ENCODE results near the gene MOB2. TPM values are rescaled to one million over a fixed set of nuclear protein-coding genes. Genes with fewer than 3 reads are reported as not detected.

MOB2 gene
- polyA plus RNA-seq, 1 donor from 2014 or later = 42.0 TPM

DNA sequence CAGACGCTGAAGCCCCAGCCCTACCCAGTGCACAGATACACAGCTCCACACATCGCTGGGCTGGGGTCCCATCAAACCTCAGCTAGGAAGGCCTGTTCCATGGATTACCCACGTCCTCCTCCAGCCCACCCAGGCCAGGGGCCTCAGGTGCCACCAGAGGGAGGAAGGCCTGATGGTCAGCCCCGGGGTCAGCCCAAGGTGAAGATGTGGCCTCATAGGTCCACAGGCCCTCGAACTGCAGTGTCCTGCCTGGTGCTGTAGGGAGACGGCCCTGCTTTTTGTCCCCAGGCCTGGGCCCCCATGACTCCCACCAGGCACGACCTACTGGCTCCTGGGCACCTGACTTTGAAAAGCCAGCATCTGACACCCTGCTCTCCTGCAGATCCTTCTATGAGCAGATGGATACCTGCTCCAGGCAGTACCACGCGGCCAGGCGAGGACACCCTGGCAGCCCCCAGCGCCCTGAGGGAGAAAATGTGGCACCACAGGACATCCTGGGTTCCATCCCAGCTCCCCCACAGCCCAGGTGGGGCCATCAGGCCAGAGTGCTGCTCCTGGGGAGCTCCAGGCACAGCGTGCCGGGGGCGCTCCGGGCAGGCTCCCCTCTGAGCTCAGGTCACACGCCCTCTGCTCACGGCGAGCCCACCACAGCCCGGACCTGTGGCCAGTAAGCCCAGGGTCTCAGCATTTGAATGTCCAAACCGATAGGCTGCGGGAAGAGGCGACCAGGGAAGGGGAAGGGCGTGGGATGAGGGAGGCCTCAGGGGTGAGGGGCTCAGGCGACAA lies 15.8 kb upstream of the MOB2 start:
- peaks cover 10 to 19% (median 13%) of the 10 kb centered on the region in 3 donors for H3K4me1 Mint-ChIP-seq
- H3K27ac Mint-ChIP-seq = no peak overlapping the region
- H3K9me3 Mint-ChIP-seq = no peaks in the 10 kb centered on the region
- peaks cover 4% of the 10 kb centered on the region for H3K36me3 Mint-ChIP-seq
- H3K4me3 Mint-ChIP-seq = no peak overlapping the region
- no peaks in the 10 kb centered on the region for H3K27me3 Mint-ChIP-seq

DNA sequence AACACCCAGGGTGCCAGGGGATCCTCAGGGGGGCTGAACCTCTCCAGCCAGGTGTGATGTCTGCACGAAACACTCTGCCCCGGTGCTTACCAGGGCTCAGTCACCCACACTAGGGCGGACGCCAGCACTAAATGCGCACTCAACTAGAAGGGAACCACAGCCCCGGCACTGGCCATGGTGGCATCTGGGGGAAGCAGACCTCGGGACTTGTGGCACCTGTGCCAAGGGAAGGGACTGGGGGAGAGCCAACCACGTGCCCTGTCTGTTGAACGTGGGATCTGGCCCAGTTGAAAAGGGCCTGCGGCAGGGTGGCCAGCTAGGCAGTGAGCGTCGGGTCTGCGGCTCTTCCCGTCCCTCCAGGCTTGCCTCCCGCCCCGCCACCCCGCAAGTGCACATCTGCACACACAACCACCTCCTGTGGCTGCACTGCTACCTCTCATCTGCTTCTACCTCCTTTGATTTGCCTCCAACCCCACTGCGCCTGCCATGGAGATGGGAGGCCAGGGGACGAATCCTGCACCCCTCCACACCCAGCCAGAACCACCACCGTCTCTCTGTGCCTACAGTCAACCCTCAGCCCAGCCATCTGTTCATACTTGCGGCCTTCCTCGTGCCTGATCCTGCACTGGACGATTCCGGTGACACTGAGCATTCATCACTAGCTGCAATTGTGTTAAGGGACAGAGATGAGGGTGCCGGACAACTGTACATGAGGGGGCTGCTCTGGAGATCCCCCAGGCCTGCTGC lies 15.0 kb upstream of the MOB2 start:
- Mint-ChIP-seq H3K4me1 (peaks cover 18 to 25% (median 20%) of the 10 kb centered on the region in 3 donors), H3K9me3 (no peaks in the 10 kb centered on the region), H3K27ac (no peak overlapping the region), H3K36me3 (peaks cover 7% of the 10 kb centered on the region), H3K4me3 (no peak overlapping the region), H3K27me3 (no peaks in the 10 kb centered on the region)

DNA sequence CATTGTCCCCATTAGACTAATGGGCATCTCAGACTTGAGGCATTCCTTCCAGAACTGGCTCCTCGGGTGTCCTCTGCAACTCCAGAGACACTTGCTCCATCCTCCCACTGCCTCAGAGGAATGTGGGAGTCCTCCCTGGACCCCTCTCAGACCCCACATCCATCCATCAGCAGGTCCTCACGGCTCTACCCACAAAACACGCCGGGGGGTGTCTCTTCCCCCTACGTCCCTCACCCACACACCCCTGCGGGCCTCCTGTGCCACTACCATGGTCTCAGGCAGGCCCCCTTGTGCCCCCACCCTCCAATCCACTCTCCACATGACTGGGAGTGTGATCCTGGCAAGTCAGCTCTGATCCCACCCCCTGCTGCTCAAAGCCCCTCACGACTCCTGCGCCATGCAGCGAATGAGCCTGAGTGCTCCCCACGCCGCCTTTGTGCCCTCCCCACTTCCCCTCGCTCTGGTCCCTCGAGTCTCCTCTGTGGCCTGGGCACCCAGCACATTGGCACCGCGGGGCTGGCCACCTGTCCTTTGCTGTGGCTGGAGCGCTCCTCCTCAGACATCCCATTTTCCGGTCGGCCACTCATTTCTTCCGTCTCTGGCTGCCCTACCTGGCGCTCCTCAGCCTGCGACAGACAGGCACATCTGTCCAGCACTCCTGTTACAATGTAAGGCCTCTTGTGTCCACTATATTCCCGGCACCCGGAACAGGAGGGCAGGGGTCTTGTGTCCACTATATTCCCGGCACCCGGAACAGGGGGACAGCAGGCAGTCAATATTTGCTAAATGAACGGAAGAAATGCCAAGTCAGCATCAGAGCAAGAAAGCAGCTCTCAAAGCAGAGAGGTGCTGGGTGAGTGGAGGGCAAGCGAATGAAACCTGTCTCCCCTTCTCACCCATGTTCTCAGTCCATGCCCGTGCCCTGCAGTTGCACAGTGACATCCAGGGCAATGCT lies 14.2 kb upstream of the MOB2 start:
- Mint-ChIP-seq H3K27me3 (no peaks in the 10 kb centered on the region), H3K4me1 (peaks cover 25 to 30% (median 26%) of the 10 kb centered on the region in 3 donors), H3K27ac (no peak overlapping the region), H3K36me3 (peaks cover 14% of the 10 kb centered on the region), H3K4me3 (no peak overlapping the region), H3K9me3 (peaks cover 0 to 5% (median 0%) of the 10 kb centered on the region in 3 donors)

DNA sequence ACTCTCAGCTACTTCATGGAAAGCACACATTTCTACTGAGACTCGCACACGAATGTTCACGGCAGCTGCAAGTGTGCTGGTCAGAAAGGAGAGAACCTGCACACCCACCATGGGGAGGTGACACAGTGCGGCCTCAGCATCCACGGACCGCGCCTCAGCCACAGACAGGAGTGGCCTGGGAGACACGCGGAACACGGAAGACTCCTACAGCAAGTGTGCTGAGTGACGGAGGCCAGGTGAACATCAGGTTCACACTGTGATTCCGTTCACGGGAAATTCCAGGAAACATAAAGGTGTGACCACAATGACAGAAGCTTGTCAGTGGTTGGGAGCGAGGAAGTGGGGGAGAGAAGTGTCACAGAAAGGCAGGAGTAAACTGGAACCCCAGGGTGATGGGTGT lies 13.3 kb upstream of the MOB2 start:
- Mint-ChIP-seq H3K27me3 (no peaks in the 10 kb centered on the region), H3K4me1 (peaks cover 25 to 34% (median 28%) of the 10 kb centered on the region in 3 donors), H3K9me3 (peaks cover 0 to 8% (median 0%) of the 10 kb centered on the region in 3 donors), H3K36me3 (peaks cover 17% of the 10 kb centered on the region), H3K27ac (no peak overlapping the region), H3K4me3 (no peak overlapping the region)

DNA sequence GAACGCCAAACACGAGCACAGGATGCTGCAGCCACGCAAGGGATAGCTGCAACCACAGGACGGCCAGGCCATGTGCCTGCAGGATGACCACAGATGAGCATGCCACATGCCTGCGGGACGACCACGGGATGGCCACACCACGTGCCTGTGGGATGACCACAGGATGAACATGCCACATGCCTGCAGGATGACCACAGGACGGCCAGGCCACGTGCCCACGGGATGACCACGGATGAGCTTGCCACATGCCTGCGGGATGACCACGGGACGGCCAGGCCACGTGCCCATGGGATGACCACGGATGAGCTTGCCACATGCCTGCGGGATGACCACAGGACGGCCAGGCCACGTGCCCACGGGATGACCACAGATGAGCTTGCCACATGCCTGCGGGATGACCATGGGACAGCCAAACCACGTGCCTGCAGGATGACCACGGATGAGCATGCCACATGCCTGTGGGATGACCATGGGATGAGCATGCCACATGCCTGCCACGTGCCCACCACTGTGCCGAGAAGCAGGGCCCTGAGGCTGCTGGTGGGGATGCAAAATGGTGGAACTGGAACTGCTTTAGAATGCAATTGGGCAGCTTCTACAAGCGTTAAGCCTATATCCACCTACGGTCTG lies 12.8 kb upstream of the MOB2 start:
- Mint-ChIP-seq H3K36me3 (peaks cover 17% of the 10 kb centered on the region), H3K4me1 (peaks cover 26 to 38% (median 31%) of the 10 kb centered on the region in 3 donors), H3K27ac (no peak overlapping the region), H3K27me3 (no peaks in the 10 kb centered on the region), H3K9me3 (peaks cover 0 to 10% (median 1%) of the 10 kb centered on the region in 3 donors), H3K4me3 (no peak overlapping the region)

DNA sequence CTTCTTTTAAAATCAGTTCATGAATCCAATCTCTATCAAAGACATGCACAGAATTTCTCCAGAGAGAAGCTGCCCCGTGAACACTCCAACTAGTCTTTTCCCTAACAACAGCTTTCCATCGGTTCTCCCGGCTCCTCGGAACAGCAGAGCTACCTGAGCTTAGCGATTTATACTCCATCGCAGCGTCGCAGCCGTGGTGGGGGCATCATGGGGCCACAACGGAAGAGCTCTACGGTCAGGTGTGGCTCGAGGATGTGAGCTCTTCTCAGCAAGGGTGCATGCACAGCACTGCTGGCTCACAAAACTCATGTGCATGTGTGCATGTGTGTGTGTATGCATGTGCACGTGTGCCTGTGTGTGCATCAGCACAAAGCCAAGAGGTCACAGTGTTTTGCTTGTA lies 11.7 kb upstream of the MOB2 start:
- Mint-ChIP-seq H3K4me1 (peaks cover 31 to 48% (median 42%) of the 10 kb centered on the region in 3 donors), H3K27me3 (no peaks in the 10 kb centered on the region), H3K4me3 (peak overlapping the region in 1 of 4 donors; percentile 20), H3K36me3 (peaks cover 20% of the 10 kb centered on the region), H3K27ac (no peak overlapping the region), H3K9me3 (peaks cover 0 to 12% (median 2%) of the 10 kb centered on the region in 3 donors)

DNA sequence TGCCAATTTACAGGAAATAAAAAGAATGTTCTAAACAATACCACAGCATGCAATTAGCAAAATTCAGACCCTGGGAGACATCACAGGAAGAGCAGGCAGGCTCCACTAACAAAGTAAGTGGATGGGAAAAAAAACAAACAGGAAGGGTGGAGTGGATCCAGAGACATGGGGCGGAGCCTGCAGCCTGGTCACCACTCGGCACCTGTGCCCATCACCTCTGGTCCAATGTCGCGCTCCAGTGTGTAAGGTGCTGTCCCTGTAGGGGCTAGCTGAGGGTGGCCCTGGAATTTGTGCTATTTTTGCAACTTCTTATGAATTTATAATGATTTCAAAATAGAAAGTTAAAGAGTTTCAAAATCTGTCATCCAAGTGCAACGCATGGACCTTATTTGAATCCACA lies 11.0 kb upstream of the MOB2 start:
- peaks cover 20% of the 10 kb centered on the region for H3K36me3 Mint-ChIP-seq
- peaks cover 0 to 12% (median 2%) of the 10 kb centered on the region in 3 donors for H3K9me3 Mint-ChIP-seq
- peak overlapping the region in 2 of 3 donors; percentile 9 to 50 for H3K27ac Mint-ChIP-seq
- no peaks in the 10 kb centered on the region for H3K27me3 Mint-ChIP-seq
- peak overlapping the region in 2 of 4 donors; percentile 10 to 81 for H3K4me3 Mint-ChIP-seq
- H3K4me1 Mint-ChIP-seq = peaks cover 34 to 52% (median 46%) of the 10 kb centered on the region in 3 donors

DNA sequence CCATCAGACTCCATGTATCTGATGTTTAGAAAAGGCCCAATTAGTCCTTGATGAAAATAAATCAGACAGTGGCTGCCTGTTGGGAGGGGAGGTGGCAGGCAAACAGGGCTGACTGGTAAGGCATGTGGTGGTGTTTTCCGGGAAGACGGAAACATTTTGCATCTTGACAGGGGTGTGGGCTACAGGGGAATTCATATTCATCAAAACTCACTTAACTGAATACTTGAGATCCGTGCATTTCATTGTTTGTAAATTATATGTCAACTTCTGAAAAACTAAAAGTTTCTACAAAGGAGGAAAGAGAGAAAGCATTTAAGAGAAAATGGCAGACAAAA lies 10.1 kb upstream of the MOB2 start:
- Mint-ChIP-seq H3K36me3 (peaks cover 20% of the 10 kb centered on the region), H3K9me3 (peaks cover 0 to 12% (median 2%) of the 10 kb centered on the region in 3 donors), H3K4me3 (peak overlapping the region in 2 of 4 donors; percentile 74), H3K27me3 (no peaks in the 10 kb centered on the region), H3K4me1 (peaks cover 38 to 54% (median 46%) of the 10 kb centered on the region in 3 donors), H3K27ac (no peak overlapping the region)

DNA sequence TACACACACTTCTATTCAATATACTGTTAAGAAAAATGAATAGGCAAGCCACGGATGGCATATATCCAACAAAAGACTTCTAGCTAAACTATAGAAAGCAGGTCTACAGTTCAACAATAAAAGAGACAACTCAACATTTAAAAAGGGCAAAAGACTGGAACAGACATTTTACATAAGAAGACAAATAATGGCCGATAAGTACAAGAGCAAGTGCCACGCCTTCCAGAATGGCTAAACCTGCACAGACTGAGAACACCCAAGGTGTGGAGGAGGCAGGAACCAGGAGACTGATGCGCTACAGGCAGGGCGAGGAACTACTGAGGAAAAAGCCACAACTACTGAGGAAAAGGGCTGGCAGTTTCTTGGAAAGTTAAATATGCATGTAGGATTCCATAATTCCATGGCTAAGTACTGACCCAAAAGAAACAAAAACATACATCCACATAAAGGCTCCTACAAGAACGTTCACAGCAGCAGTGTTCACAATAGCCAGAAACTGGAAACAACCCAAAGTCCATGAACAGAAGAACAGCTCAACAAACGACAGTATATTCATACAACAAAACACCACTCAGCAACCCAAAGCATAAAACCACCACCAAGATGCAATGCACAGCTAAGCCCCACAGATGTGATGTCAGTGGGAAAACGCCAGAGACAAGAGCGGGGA lies 9.6 kb upstream of the MOB2 start:
- H3K27me3 Mint-ChIP-seq = no peaks in the 10 kb centered on the region
- peaks cover 38 to 53% (median 46%) of the 10 kb centered on the region in 3 donors for H3K4me1 Mint-ChIP-seq
- H3K36me3 Mint-ChIP-seq = peaks cover 20% of the 10 kb centered on the region
- peak overlapping the region in 2 of 4 donors; percentile 7 to 74 for H3K4me3 Mint-ChIP-seq
- peaks cover 0 to 12% (median 2%) of the 10 kb centered on the region in 3 donors for H3K9me3 Mint-ChIP-seq
- H3K27ac Mint-ChIP-seq = peak overlapping the region in 1 of 3 donors; percentile 9

DNA sequence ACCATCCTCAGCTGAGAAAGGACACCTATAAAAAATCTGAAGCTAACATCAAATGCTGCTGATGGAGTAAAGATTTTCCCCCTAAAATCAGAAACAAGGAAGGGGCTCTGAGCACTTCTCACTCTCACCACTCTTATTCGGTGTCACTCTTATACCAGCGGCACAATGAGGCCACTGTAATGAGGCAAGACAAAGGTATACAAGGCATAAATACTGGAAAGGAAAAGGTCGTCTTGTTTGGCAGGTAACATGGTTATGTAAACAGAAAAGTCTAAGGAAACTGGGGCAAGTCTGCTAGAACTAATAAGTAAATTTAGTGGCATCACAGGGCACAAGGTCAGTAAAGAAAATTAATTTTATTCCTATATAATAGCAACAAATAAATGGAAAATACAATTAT lies 8.1 kb upstream of the MOB2 start:
- Mint-ChIP-seq H3K27me3 (no peaks in the 10 kb centered on the region), H3K27ac (no peak overlapping the region)

DNA sequence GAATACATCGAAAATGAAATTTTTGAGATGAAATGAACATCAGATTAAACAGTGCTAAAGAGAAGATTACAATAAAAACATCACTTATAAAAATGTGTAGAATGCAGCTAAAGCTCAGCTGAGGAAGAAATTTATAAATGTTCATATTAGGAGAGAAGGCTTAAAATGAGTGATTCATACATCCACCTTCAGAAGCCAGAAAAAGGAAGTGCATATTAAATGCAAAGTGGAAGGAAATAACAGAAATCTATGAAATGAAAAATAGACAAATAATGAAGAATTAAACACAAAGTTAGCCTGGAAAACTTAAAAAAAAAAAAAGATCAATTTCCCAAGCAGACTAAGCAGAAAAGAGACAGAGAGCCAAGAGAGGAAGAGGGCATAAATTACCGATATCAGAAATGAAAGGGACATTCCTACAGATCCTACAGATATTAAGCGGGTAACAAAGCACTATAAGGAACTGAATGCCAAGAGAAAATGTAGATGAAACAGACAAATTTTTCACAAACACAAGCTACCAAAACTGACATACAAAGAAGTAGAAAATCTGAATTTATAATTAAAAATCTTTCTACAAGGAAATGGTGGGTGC lies 7.2 kb upstream of the MOB2 start:
- Mint-ChIP-seq H3K27ac (peak overlapping the region in 1 of 3 donors; percentile 35), H3K4me1 (peaks cover 36 to 50% (median 50%) of the 10 kb centered on the region in 3 donors), H3K36me3 (peaks cover 18% of the 10 kb centered on the region), H3K9me3 (peaks cover 0 to 12% (median 2%) of the 10 kb centered on the region in 3 donors), H3K4me3 (peak overlapping the region in 3 of 4 donors; percentile 24 to 76 (median 61)), H3K27me3 (no peaks in the 10 kb centered on the region)

More for the DNA sequence above, 8.1 kb upstream of the MOB2 start:
- peaks cover 0 to 12% (median 2%) of the 10 kb centered on the region in 3 donors for H3K9me3 Mint-ChIP-seq
- peaks cover 38 to 53% (median 46%) of the 10 kb centered on the region in 3 donors for H3K4me1 Mint-ChIP-seq
- H3K36me3 Mint-ChIP-seq = peaks cover 17% of the 10 kb centered on the region
- H3K4me3 Mint-ChIP-seq = peak overlapping the region in 2 of 4 donors; percentile 37 to 39

DNA sequence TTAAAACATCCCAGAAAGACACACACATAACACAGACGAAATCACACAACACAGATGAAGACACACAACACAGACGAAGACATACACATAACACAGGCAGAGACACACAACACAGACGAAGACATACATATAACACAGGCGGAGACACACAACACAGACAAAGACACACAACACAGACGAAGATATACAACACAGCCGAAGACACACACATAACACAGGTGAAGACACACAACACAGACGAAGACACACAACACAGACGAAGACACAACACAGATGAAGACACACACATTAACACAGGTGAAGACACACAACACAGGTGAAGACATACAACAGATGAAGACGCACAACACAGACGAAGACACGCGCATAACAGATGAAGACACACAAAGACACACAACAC lies 4.8 kb upstream of the MOB2 start:
- Mint-ChIP-seq H3K4me1 (peaks cover 25 to 36% (median 30%) of the 10 kb centered on the region in 3 donors), H3K27me3 (no peaks in the 10 kb centered on the region), H3K9me3 (peaks cover 0 to 12% (median 2%) of the 10 kb centered on the region in 3 donors)

DNA sequence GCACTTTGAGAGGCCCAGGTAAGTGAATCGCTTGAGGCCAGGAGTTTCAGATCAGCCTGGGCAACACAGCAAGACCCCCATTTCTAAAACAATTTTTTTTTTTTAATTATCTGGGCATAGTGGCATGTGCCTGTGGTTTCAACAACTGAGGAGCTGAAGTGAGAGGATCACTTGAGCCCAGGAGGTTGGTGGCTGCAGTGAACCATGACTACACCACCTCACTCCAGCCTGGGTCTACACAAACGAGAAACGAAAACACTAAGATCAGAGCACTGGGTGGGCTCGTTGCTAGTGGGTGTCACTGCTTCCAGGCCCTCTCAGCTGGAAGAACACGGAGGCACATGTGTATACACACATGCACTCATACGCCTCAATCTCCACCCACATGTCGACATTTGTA lies 4.1 kb upstream of the MOB2 start:
- peaks cover 6% of the 10 kb centered on the region for H3K36me3 Mint-ChIP-seq
- peaks cover 21 to 35% (median 22%) of the 10 kb centered on the region in 3 donors for H3K4me1 Mint-ChIP-seq
- H3K9me3 Mint-ChIP-seq = peaks cover 0 to 6% (median 2%) of the 10 kb centered on the region in 3 donors
- no peak overlapping the region for H3K27ac Mint-ChIP-seq
- no peaks in the 10 kb centered on the region for H3K27me3 Mint-ChIP-seq
- no peak overlapping the region for H3K4me3 Mint-ChIP-seq

More for the DNA sequence above, 4.8 kb upstream of the MOB2 start:
- H3K36me3 Mint-ChIP-seq = peaks cover 13% of the 10 kb centered on the region
- no peak overlapping the region for H3K4me3 Mint-ChIP-seq
- H3K27ac Mint-ChIP-seq = no peak overlapping the region

Measured in IgD-negative memory B cell (primary cell).